DOHH2 (cell line): Measurements from ENCODE around the gene MEOX2.

Experiments
- CTCF ChIP-seq: fragments of 200-600 bp; sonication (generic); IDR thresholded peaks from one replicate; pipeline ENCODE4 v1.5.1; 2014; ENCODE audit warnings: antibody characterized with exemption, mild to moderate bottlenecking, low read depth, low read length; ENCODE audit not compliant: poor library complexity, severe bottlenecking
- EZH2phosphoT487 ChIP-seq: fragments of 200-600 bp; sonication (generic); IDR thresholded peaks from 2 replicates; pipeline ENCODE4 v1.6.1; 2017; ENCODE audit warnings: borderline replicate concordance, mild to moderate bottlenecking, antibody characterized with exemption, low read length, moderate library complexity, mixed read lengths

GRCh38 chr7:15577600-15577999 is 108.9 kb downstream of the MEOX2 start:
- TF ChIP-seq CTCF (no peak), EZH2phosphoT487 (no peak)
